ENCODE results near the gene THOC3. TPM values are rescaled to one million over a fixed set of nuclear protein-coding genes. Genes with fewer than 3 reads are reported as not detected.
"Not testable (repeated sequence)": the region's sequence is repeated elsewhere in the genome, so short reads cannot be mapped to it uniquely, and the experiment has no call there.

Gene THOC3
- polyA plus RNA-seq (ENCODE audit: insufficient read depth in 1 of 5, insufficient read length in 5 of 5, low replicate concordance in 1 of 5): 100 to 1,000 TPM in 1 of 5 donors, 10 to 100 TPM in 4; 47.1 to 125 (median 62.0) TPM
- long read RNA-seq, donor 1, transcript THOC3-201 (6 exons, 1,589 nt): major isoform, 46 of 47 reads
- long read RNA-seq, donor 1, partial matches to known transcripts: 0 of 47 reads
- long read RNA-seq, donor 1, other reads (novel, unspliced or antisense): 0 of 47 reads
- long read RNA-seq, donor 2, transcript THOC3-201 (6 exons, 1,589 nt): major isoform, 49 of 49 reads
- long read RNA-seq, donor 2, partial matches to known transcripts: 0 of 49 reads
- long read RNA-seq, donor 2, other reads (novel, unspliced or antisense): 0 of 49 reads
- long read RNA-seq, donor 3, transcript THOC3-201 (6 exons, 1,589 nt): major isoform, 20 of 20 reads
- long read RNA-seq, donor 3, partial matches to known transcripts: 0 of 20 reads
- long read RNA-seq, donor 3, other reads (novel, unspliced or antisense): 0 of 20 reads
- long read RNA-seq, donor 4, transcript THOC3-201 (6 exons, 1,589 nt): major isoform, 20 of 21 reads
- long read RNA-seq, donor 4, partial matches to known transcripts: 0 of 21 reads
- long read RNA-seq, donor 4, other reads (novel, unspliced or antisense): 0 of 21 reads
- long read RNA-seq, donor 5, transcript THOC3-201 (6 exons, 1,589 nt): major isoform, 77 of 89 reads
- long read RNA-seq, donor 5, partial matches to known transcripts: 10 of 89 reads
- long read RNA-seq, donor 5, other reads (novel, unspliced or antisense): 0 of 89 reads
- long read RNA-seq, donor 6, transcript THOC3-201 (6 exons, 1,589 nt): major isoform, 38 of 39 reads
- long read RNA-seq, donor 6, partial matches to known transcripts: 0 of 39 reads
- long read RNA-seq, donor 6, other reads (novel, unspliced or antisense): 0 of 39 reads
- long read RNA-seq, donor 7, transcript THOC3-201 (6 exons, 1,589 nt): major isoform, 33 of 34 reads
- long read RNA-seq, donor 7, partial matches to known transcripts: 0 of 34 reads
- long read RNA-seq, donor 7, other reads (novel, unspliced or antisense): 0 of 34 reads
- long read RNA-seq, donor 8, transcript THOC3-201 (6 exons, 1,589 nt): major isoform, 11 of 11 reads
- long read RNA-seq, donor 8, partial matches to known transcripts: 0 of 11 reads
- long read RNA-seq, donor 8, other reads (novel, unspliced or antisense): 0 of 11 reads

GRCh38 chr5:175967471-175968372, at the start of gene THOC3:
THOC3 (minus strand) TSS chr5:175968315; CDS start chr5:175968208, 107 bp downstream.
- peak; percentile 85 for DNase-seq

- DNase-seq: not testable (repeated sequence)
Observed at GRCh38 chr5:176017324-176017723, 49.2 kb upstream of the THOC3 start.

GRCh38 chr5:176014360-176014759, 46.2 kb upstream of the THOC3 start:
- not testable (repeated sequence) for DNase-seq

GRCh38 chr5:176011088-176011487, 43.0 kb upstream of the THOC3 start:
- not testable (repeated sequence) for DNase-seq

- DNase-seq: not testable (repeated sequence)
Observed at GRCh38 chr5:176010202-176010601, 42.1 kb upstream of the THOC3 start.

GRCh38 chr5:176007220-176007619, 39.1 kb upstream of the THOC3 start:
- DNase-seq: not testable (repeated sequence)

- DNase-seq: not testable (repeated sequence)
Observed at GRCh38 chr5:176006819-176007218, 38.7 kb upstream of the THOC3 start.

- not testable (repeated sequence) for DNase-seq
Observed at GRCh38 chr5:175997979-175998378, 29.9 kb upstream of the THOC3 start.

- DNase-seq: not testable (repeated sequence)
Observed at GRCh38 chr5:175997495-175997894, 29.4 kb upstream of the THOC3 start.

- DNase-seq: not testable (repeated sequence)
Observed at GRCh38 chr5:175996791-175997190, 28.7 kb upstream of the THOC3 start.

GRCh38 chr5:175995506-175995905, 27.4 kb upstream of the THOC3 start:
- not testable (repeated sequence) for DNase-seq

- DNase-seq: not testable (repeated sequence)
Observed at GRCh38 chr5:175979371-175979995, 11.4 kb upstream of the THOC3 start.

GRCh38 chr5:175968381-175968780, 266 bp upstream of the THOC3 start:
- not testable (repeated sequence) for DNase-seq

- DNase-seq: not testable (repeated sequence)
Observed at GRCh38 chr5:175962329-175962728, 5.8 kb downstream of the THOC3 start.

GRCh38 chr5:175960228-175960627, 7.9 kb downstream of the THOC3 start:
- not testable (repeated sequence) for DNase-seq

- not testable (repeated sequence) for DNase-seq
Observed at GRCh38 chr5:175958515-175958914, 9.6 kb downstream of the THOC3 start.

- DNase-seq: not testable (repeated sequence)
Observed at GRCh38 chr5:175954107-175954506, 14.0 kb downstream of the THOC3 start.

GRCh38 chr5:175952810-175953209, 15.3 kb downstream of the THOC3 start:
- DNase-seq: not testable (repeated sequence)

GRCh38 chr5:175951339-175951969, 16.7 kb downstream of the THOC3 start:
- not testable (repeated sequence) for DNase-seq

Data from right lung (tissue), 10 donors.